ENCODE data around the gene CIP2A. TPM values are rescaled to one million over a fixed set of nuclear protein-coding genes. Genes with fewer than 3 reads are reported as not detected.

The CIP2A gene
- total RNA-seq, 1 donor, result 39.2 TPM

- TF ChIP-seq, protein P1, sequence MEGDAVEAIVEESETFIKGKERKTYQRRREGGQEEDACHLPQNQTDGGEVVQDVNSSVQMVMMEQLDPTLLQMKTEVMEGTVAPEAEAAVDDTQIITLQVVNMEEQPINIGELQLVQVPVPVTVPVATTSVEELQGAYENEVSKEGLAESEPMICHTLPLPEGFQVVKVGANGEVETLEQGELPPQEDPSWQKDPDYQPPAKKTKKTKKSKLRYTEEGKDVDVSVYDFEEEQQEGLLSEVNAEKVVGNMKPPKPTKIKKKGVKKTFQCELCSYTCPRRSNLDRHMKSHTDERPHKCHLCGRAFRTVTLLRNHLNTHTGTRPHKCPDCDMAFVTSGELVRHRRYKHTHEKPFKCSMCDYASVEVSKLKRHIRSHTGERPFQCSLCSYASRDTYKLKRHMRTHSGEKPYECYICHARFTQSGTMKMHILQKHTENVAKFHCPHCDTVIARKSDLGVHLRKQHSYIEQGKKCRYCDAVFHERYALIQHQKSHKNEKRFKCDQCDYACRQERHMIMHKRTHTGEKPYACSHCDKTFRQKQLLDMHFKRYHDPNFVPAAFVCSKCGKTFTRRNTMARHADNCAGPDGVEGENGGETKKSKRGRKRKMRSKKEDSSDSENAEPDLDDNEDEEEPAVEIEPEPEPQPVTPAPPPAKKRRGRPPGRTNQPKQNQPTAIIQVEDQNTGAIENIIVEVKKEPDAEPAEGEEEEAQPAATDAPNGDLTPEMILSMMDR (IDR thresholded peaks at IDR 0.05; ENCODE audit: insufficient read depth, low read length), result no peak
- no peak for DNase-seq (ENCODE audit: low read depth)
These were observed 88.5 kb downstream of the CIP2A start for GRCh38 chr3:108500728-108501127.

More at GRCh38 chr3:108500728-108501127, 88.5 kb downstream of the CIP2A start:
- H3K4me3 ChIP-seq (ENCODE audit: low read depth, low read length), result no peak overlapping the region

Small RNAs within 50 kb of the gene (small RNA-seq; reads per million reads assigned to genes)
- gene RF00156, result not detected

Other genes starting within 250 kb of the CIP2A start
- 0.99 and 1.6 TPM in 2 replicates for gene MYH15, start 78.8 kb downstream of the CIP2A start, total RNA-seq (ENCODE audit: low replicate concordance)
- gene DZIP3, start 284 bp upstream of the CIP2A start, total RNA-seq (ENCODE audit: low replicate concordance), result 16.7 and 27.6 TPM in 2 replicates
- gene RETNLB, start 168.0 kb upstream of the CIP2A start, total RNA-seq (ENCODE audit: low replicate concordance), result not detected in 2 replicates
- not detected in 2 replicates for gene TRAT1, start 233.3 kb upstream of the CIP2A start, total RNA-seq (ENCODE audit: low replicate concordance)